ENCODE results near the gene UTP14C.

- TF ChIP-seq POLR2A (IDR thresholded peaks at IDR 0.05; ENCODE audit: extremely low read depth, insufficient read length) (no peak), CTCF (IDR thresholded peaks at IDR 0.05; ENCODE audit: low read depth, low read length) (no peak), MYC (IDR thresholded peaks at IDR 0.05; ENCODE audit: low read depth, low read length) (no peak)
These were observed 18.5 kb upstream of the UTP14C start for GRCh38 chr13:52005841-52006522.

Measured in NB4 (cell line).